NCI-H2081 treated with DMSO at 0.1 percent for 48 hours (cell line): ENCODE measurements around the gene SLC25A34.
A peak's percentile ranks its signal among the peaks of the same experiment; 100 is the strongest.

Source experiments
- DNase-seq: peaks from one replicate; lab custom pipeline; 2025; lab: John Stamatoyannopoulos, UW

The SLC25A34 gene

GRCh38 chr1:15733218-15733725 is 2.8 kb upstream of the SLC25A34 start:
- no peak for DNase-seq

- DNase-seq = no peak
Observed at GRCh38 chr1:15733726-15734226, 2.3 kb upstream of the SLC25A34 start.

GRCh38 chr1:15734296-15734695 is 1.8 kb upstream of the SLC25A34 start:
- no peak for DNase-seq

DNA sequence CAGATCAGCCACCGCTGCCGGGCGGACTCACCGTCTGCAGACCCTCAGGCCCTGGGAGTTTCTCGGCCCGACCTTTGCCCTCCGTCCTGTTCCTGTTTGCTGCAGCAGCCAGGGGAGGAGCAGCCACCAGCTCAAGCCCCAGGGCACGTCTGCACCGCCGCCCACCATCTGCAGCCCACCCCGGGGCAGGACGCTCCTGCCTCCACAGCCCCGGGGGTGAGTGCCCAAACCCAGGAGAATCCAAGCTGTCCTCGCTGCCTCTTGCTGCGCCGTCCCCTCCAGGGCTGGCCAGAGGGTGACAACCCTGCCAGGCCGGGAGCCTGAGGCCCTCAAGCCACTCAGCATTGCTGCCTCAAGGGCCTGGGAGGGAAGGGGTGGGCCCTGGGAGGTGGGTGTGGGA is 1.2 kb upstream of the SLC25A34 start:
- DNase-seq = no peak

DNA sequence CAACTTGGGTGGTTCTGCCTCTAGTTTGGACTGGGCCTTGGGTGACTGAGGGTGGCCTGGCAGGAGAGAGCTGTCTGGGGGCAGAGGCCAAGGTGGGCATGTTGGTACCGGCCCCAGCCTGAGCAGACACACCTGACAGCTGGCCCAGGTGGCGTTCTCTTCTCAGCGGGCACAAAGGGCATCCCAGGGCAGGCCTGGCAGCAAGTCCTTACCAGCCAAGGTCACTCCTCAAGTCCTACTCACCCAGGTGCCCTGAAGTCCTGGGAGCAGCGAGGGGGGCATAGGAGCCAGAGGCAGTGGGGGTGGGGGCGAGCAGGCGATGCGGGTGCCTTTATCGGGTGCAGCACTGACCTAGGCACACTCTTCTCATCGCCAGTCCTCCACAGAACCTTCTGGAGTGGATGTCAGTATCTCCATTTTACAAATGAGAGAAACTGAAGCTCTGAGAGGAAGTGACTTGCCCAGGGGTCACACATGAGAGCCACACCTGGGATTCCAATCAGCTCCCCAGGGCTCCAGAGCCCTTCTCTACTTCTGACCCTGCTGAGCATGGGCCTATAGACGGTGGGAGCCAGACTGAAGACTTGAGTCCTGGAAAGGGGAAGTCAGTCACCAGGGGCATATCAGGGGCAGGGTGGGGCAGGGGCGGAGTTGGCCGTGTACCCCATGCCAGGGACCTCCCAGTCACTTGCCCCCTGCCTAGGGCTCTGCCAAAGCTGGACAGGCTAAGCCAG is 587 bp upstream of the SLC25A34 start:
- no peak for DNase-seq

DNA sequence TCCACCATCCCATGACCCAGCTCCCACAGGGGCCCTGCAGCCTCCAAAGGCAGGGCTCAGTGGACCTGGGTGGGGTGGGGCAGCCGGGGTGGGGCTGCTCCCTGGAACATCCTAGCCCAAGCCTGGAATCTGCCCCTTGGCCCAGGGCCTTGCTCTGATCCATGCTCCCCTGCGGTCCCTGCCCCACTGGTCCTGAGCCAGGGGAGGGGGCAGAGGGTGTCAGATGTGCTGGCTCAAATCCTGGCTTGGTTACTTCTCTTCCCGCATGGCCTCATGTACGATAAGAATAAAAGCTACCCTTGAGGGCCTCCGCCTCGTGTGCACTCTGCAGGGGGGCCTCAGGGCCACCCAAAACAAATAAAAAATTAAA is 819 bp downstream of the SLC25A34 start:
- DNase-seq = no peak

DNA sequence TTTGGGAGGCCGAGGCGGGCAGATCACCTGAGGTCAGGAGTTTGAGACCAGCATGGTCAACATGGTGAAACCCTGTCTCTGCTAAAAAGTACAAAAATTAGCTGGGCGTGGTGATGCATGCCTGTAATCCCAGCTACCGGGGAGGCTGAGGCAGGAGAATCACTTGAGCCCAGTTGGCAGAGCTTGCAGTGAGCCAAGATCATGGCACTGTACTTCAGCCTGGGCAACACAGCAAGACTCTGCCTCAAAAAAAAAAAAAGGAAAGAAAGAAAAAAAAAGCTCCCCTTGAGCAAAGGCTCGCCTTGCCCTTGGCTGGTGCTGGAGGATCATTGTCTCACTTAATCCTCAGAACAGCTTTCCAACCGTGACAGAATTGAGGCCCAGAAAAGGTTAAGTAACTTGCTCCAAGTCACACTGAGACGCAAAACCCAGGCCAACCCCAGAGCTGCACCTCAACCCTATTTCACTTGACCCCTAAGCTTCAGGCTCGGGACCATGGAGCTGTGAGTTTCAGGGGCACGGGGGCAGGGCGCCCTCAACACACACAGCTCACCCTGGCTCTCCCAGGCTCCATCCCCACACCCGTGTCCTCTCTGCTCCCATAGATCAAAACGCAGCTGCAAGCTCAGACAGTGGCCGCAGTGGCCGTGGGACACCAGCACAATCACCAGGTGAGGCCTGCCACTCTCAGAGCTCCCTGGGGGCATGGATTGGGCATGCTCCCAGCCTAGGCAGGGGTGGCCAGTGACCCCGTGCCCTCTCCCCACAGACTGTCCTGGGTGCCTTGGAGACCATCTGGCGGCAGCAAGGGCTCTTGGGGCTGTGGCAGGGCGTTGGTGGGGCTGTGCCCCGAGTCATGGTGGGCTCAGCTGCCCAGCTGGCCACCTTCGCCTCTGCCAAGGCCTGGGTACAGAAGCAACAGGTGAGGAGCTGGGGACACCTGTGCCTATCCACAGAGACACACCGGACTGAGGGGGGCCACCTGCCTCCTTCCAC is 1.6 kb downstream of the SLC25A34 start:
- DNase-seq = no peak

- DNase-seq = no peak
Observed at GRCh38 chr1:15738416-15739113, 2.5 kb downstream of the SLC25A34 start.

DNA sequence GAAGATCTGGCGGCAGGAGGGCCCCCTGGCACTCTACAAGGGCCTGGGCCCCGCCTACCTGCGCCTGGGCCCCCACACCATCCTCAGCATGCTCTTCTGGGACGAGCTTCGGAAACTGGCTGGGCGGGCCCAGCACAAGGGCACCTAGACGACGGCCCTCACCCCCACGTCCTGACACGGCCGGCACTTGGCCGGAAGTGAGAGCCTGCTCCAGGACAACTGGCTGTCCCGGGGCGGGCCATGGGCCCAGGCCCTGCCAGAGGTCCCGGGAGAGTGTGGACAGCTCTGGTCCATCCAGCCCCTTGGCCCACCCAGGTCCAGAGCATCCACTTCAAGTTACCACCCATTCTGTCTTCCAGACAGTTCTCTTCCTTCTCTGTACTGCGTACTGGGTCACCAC is 3.2 kb downstream of the SLC25A34 start:
- no peak for DNase-seq

DNA sequence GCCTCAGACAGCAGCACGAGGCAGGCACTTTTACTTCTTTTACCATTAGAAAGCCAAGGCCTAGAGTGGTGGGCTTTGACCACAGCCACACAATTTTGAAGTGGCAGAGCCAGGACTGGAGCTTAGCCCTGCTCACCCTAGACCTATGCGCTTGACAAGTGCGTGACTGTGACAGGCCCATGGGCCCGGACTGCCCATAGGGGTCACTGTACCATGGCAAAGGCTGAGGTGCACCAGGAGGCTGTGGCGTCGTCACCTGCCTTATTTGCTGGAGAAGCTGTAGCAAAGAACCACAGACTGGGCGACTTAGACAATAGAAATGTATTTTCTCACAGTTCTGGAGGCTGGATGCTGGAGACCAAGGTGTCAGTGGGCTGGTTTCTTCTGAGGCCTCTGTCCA is 3.7 kb downstream of the SLC25A34 start:
- no peak for DNase-seq

DNA sequence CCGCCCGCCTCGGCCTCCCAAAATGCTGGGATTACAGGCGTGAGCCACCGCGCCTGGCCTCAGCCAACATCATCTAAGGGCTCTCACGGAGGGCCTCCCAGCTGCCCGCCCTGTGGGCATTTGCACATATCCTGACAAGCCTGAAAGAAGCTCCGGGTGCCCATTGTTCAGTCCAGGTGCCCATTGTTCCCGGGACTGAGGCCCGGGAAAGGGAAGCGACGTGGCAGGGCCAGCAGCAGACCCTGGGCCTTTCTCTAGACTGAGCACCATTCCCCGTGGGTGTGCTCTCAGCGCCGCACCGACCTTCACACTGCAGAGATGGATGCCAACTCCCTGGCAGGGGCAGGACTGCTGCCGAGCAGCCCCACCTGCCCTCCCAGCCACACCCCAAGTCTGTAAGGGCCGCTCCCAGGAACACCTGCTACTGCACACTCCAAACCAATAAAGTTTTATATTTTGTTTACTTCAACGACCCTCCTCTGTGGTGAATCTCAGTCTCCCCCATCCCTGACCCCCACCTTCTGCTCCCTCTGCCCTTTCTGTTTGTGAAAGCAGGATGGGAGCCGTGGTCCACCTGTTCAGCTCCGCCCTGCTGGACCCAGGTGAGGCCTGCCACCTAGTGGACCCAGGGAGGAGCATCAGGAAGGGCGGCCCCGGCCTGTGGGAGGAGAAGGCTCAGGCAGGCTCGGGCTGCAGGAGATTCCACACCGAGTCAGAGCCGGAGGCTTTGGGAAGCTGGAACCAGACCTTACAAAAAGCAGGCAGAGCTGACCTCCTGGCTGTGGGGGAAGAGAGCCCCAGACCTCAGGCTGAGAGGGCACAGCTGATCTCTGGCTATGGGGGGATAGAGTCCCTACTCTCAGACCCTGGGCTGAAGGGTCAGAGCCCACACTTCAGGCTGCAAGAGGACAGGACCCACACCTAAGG is 5.1 kb downstream of the SLC25A34 start:
- DNase-seq = peak; percentile 75

DNA sequence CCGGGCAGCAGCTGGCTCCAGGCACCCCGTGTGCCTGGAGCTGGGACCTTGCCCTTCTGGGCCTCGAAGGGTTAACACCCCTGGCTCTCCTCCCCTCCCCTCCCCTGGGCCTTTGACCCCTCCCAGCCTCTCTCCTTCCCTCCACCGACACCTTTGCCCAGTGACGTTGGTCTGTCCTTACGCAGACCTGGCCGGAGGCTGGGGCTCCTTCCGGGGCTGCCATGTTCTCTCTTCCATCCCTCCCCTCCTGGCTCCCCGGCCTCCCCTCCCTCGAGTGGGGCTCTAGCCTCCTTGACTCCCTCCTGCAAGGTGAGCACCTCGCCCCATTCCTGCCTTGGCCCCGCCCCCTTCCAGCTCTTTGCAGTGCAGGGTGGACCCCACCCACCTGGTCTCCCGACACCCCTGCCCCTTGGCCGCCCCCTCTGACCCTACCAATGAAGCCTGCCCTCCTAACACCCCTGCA is 6.3 kb downstream of the SLC25A34 start, which contains the start of gene TMEM82:
Gene TMEM82, plus strand, starts transcription at position 161 of the 463 bp plus-strand sequence. Its CDS starts 61 bp downstream, at position 222.
- DNase-seq = no peak

GRCh38 chr1:15744122-15744679 is 8.1 kb downstream of the SLC25A34 start:
- DNase-seq = no peak

DNA sequence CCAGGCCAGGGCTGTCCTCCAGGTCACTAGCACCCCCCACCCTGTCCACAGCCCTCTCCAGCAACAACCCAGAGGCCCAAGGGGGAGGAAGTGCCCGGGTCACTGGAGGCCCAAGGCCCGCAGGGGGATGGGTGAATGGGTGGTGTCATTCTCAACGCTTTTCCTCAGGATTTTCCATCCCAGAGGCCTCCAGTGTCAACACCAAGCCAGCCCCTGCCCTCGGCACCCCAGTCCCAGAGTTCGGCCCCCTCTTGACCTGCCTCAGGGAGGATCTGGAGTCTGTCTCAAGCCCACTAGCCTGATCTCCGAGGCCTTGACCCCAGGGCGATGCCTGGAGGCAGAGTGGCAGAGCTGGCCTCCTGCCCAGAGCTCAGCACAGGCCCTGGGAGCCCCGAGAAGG is 11.3 kb downstream of the SLC25A34 start:
- no peak for DNase-seq

DNA sequence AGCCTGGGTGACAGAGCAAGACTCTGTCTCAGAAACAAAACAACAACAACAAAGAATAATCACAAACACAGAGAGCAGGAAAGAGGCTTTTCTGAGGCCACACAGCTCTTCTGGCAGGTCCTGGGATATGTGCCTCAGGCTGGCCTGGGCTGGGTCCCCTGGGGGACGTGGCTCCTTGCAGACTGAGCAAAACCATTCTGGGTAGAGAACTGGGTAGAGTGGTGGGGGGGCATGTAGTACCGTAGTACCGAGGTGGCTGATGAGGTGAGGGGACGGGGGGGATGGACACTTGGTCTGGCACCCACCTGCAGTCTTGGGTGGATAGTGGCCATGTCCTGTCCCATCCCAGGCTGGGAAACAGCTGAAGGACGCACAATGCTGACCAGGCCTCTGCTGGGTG is 12.2 kb downstream of the SLC25A34 start:
- DNase-seq = no peak

DNA sequence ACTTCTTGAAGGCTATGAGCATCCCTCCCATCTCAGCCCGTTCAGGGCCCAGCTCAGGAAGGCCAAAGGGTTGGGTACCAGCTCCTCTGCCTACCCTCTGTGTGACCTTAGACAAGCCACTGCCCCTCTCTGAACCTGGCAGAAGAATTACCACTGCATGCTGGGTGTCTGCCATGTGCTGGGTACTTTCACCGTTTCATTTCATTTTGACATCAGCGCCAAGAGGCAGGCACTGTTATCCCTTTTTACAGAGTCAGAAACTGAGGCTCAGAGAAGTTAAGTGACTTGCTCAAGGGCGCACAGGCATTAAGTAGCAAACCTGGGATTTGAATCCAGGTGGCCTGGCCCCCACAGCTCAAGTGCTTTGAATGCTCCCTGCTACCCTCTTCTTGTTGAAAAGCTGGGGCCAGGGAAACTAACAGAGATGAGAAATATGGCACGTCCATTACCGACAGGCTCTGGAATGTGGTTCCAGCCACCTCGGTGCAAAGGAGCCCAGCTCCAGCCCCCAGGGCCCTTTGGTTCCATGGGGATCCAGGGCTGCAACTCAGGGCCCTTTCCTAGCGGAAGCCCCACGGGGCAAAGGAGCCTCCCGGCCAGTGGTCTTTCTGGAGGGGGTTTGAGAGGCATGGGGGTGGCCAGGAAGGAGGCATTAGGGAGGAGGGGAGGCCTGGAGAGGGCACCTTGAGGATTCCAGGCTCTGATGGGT is 12.8 kb downstream of the SLC25A34 start:
- DNase-seq = no peak

DNA sequence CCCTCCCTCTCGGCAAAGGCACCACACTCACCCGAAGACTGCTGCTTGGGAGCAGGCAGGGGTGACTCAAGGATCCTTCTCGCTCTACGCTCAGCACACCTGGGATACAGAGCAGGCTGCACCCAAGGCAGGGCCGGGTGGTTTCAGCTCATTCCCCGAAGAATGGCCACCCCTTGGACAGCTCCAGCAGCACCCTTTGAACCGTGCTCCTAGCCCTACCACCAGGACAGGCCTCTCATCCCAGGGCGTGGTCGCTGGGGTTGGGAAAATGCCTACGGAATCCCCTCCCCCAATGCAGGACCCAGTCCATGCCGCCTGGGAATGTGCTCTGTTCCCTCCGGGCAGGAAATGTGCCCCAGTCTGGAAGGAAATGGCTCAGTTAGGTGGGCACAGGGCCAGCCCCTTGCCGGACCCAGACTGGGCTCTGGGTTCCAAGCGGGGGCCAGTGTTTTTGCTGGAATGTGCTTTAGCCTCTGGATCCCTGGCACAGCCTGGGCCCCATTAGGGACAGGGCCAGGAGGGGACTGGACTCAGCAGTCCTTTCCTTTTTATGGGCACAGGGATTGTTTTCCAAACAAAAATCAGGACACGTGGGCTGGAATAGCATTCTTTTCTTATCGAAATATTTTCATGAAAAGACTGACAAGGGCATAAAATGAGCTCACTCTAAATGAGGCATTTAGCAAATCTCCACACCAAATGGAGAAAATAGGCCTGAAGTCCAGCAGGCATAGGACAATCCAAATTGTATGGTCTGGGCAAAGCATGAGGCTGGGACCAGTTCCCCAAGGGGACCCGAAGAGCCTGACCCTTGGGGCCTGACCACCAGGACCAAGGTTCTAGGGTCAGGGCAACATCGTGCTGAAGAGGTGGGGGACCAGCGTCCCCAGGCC is 13.6 kb downstream of the SLC25A34 start:
- no peak for DNase-seq

- DNase-seq = no peak
Observed at GRCh38 chr1:15750924-15751323, 14.9 kb downstream of the SLC25A34 start.

DNA sequence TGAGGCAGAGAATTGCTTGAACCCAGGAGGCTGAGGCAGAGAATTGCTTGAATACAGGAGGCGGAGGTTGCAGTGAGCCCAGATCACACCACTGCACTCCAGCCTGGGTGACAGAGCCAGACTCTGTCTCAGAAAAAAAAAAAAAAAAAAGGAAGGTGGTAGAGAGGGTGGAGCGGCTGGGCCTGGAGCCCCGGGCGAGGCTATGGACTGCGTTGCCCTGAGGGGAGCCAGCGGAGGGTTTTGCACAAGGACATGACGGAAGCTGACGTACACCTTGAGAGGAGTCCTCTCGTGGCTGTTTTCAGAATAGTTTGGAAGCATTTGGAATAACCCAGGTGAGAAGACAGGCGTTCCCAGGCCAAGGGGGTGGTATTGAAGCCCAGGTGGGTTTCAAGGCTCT is 15.7 kb downstream of the SLC25A34 start:
- DNase-seq = no peak
